SK-N-MC (cell line): ENCODE measurements around the gene CLK1.
A peak's percentile ranks its signal among the peaks of the same experiment; 100 is the strongest.
"Not testable (repeated sequence)": the region's sequence is repeated elsewhere in the genome, so short reads cannot be mapped to it uniquely, and the experiment has no call there.

ENCODE experiments used
- DNase-seq: peaks from one replicate; pipeline ENCODE4 v3.0.0-alpha.2; 2011; ENCODE audit warnings: low read depth, low spot score
- H3K27ac ChIP-seq: fragments of 200-600 bp; sonication (generic); 2 replicates; pipeline ENCODE4 v1.5.1; 2016; ENCODE audit warnings: mixed run types
- H3K36me3 ChIP-seq: fragments of 200-600 bp; sonication (generic); 2 replicates; pipeline ENCODE4 v1.6.1; 2017; ENCODE audit warnings: antibody characterized with exemption, low read length, mixed read lengths; ENCODE audit not compliant: insufficient read depth
- H3K4me3 ChIP-seq: fragments of 200-600 bp; sonication (generic); 2 replicates; pipeline ENCODE4 v1.5.1; 2016
- H3K9ac ChIP-seq: fragments of 200-600 bp; sonication (generic); 2 replicates; pipeline ENCODE4 v1.8.0; 2017; ENCODE audit warnings: mixed run types, mixed read lengths; ENCODE audit not compliant: insufficient read length
- H3K9me3 ChIP-seq: fragments of 200-600 bp; sonication (generic); 2 replicates; pipeline ENCODE4 v1.6.1; 2017; ENCODE audit warnings: low read depth, mild to moderate bottlenecking, antibody characterized with exemption, low read length, moderate library complexity, mixed read lengths
- EZH2 ChIP-seq: fragments of 200-600 bp; sonication (generic); IDR thresholded peaks from one replicate; pipeline ENCODE4 v1.6.1; 2017; ENCODE audit warnings: antibody characterized with exemption
- FOXP2 ChIP-seq: optimal IDR thresholded peaks from 2 replicates; pipeline ENCODE3; 2011; ENCODE audit warnings: mild to moderate bottlenecking, moderate library complexity; ENCODE audit not compliant: insufficient read depth; ENCODE audit errors: extremely low read length, control extremely low read depth
- POLR2AphosphoS5 ChIP-seq: IDR thresholded peaks from 2 replicates; pipeline ENCODE4 v1.6.1; 2012; ENCODE audit warnings: mild to moderate bottlenecking, low read depth, low read length, borderline replicate concordance

The CLK1 gene

GRCh38 chr2:200820573-200821234 is 43.8 kb downstream of the CLK1 start:
- no peak for TF ChIP-seq POLR2AphosphoS5
- no peak for TF ChIP-seq FOXP2
- no peak for TF ChIP-seq EZH2
- Histone ChIP-seq H3K4me3 (no peak overlapping the region), H3K9me3 (no peaks in the 10 kb centered on the region), H3K27ac (no peak overlapping the region), H3K9ac (no peak overlapping the region), H3K36me3 (peaks cover 73% of the 10 kb centered on the region)
- DNase-seq = no peak

GRCh38 chr2:200818732-200819131 is 45.7 kb downstream of the CLK1 start:
- H3K4me3 ChIP-seq, H3K9ac ChIP-seq: not testable (repeated sequence)

GRCh38 chr2:200814917-200815316 is 49.5 kb downstream of the CLK1 start:
- no peak overlapping the region for H3K27ac ChIP-seq
- no peak for DNase-seq

More at GRCh38 chr2:200818732-200819131, 45.7 kb downstream of the CLK1 start:
- H3K36me3 ChIP-seq = peaks cover 83% of the 10 kb centered on the region
- H3K9me3 ChIP-seq, DNase-seq, H3K27ac ChIP-seq: not testable (repeated sequence)

GRCh38 chr2:200814276-200814815 is 50.1 kb downstream of the CLK1 start:
- H3K4me3 ChIP-seq = no peak overlapping the region
- TF ChIP-seq POLR2AphosphoS5 (no peak), EZH2 (no peak), FOXP2 (no peak)
- H3K36me3 ChIP-seq = peaks cover 57% of the 10 kb centered on the region
- no peaks in the 10 kb centered on the region for H3K9me3 ChIP-seq
- DNase-seq = no peak
- peak overlapping the region; percentile 44 for H3K9ac ChIP-seq
- no peak overlapping the region for H3K27ac ChIP-seq

More at GRCh38 chr2:200814917-200815316, 49.5 kb downstream of the CLK1 start:
- Histone ChIP-seq H3K9ac (peak overlapping the region; percentile 44), H3K4me3 (no peak overlapping the region), H3K9me3 (no peaks in the 10 kb centered on the region), H3K36me3 (peaks cover 63% of the 10 kb centered on the region)
- TF ChIP-seq EZH2 (no peak), FOXP2 (no peak), POLR2AphosphoS5 (no peak)

GRCh38 chr2:200812122-200813022 is 52.1 kb downstream of the CLK1 start:
- H3K9ac ChIP-seq = peak overlapping the region; percentile 99
- no peak for TF ChIP-seq FOXP2
- TF ChIP-seq POLR2AphosphoS5 = no peak
- TF ChIP-seq EZH2 = no peak
- peaks cover 38% of the 10 kb centered on the region for H3K36me3 ChIP-seq
- peak overlapping the region; percentile 99 for H3K27ac ChIP-seq
- no peak for DNase-seq
- H3K9me3 ChIP-seq = no peaks in the 10 kb centered on the region
- H3K4me3 ChIP-seq = peak overlapping the region; percentile 94

GRCh38 chr2:200811333-200812121 is 52.9 kb downstream of the CLK1 start, which contains the start of gene BZW1:
TSS of gene BZW1 (plus strand) at chr2:200811910. CDS start at chr2:200813218, 1,308 bp downstream.
- TF ChIP-seq FOXP2 (no peak), POLR2AphosphoS5 (peak; percentile 90)
- H3K36me3 ChIP-seq = peaks cover 29% of the 10 kb centered on the region
- peak within 1 kb of the TSS; percentile 94 for H3K4me3 ChIP-seq
- peak; percentile 86 for DNase-seq
- H3K27ac ChIP-seq = peak within 1 kb of the TSS; percentile 99
- no peaks in the 10 kb centered on the region for H3K9me3 ChIP-seq
- peak within 1 kb of the TSS; percentile 99 for H3K9ac ChIP-seq

- H3K4me3 ChIP-seq = peak overlapping the region; percentile 94
- TF ChIP-seq EZH2 (no peak), POLR2AphosphoS5 (no peak; the same call in 1 of the 2 replicates), FOXP2 (no peak)
- no peaks in the 10 kb centered on the region for H3K9me3 ChIP-seq
- H3K9ac ChIP-seq = peak overlapping the region; percentile 65
- DNase-seq = no peak
- peaks cover 24% of the 10 kb centered on the region for H3K36me3 ChIP-seq
- H3K27ac ChIP-seq = peak overlapping the region; percentile 67; the same call in 1 of the 2 replicates
Observed at GRCh38 chr2:200810998-200811332, 53.5 kb downstream of the CLK1 start.

GRCh38 chr2:200810252-200810997 is 54.0 kb downstream of the CLK1 start:
- H3K27ac ChIP-seq = peak overlapping the region; percentile 67; the same call in 1 of the 2 replicates
- peak overlapping the region; percentile 94 for H3K4me3 ChIP-seq
- no peaks in the 10 kb centered on the region for H3K9me3 ChIP-seq
- no peak overlapping the region for H3K9ac ChIP-seq
- TF ChIP-seq POLR2AphosphoS5 (no peak), EZH2 (no peak), FOXP2 (no peak)
- H3K36me3 ChIP-seq = peaks cover 18% of the 10 kb centered on the region
- no peak for DNase-seq
